SK-N-SH treated with all-trans-retinoic acid at 6 μM for 48 hours (cell line): ENCODE data around the gene CYP2B6.
"Not testable (repeated sequence)": the region's sequence is repeated elsewhere in the genome, so short reads cannot be mapped to it uniquely, and the experiment has no call there.

Source experiments
- ATAC-seq: fragments of 200-7000 bp; cut with Tn5 transposase; 3 replicates; pipeline ENCODE4 v1.9.1; 2020; ENCODE audit warnings: mild to moderate bottlenecking, moderate library complexity
- ARNTL ChIP-seq: fragments of 450-650 bp; formaldehyde crosslinking; IDR thresholded peaks from 2 replicates; pipeline ENCODE4 v1.5.0; 2020; ENCODE audit warnings: low read depth, mild to moderate bottlenecking, moderate library complexity, borderline replicate concordance
- BACH2 ChIP-seq: fragments of 250-450 bp; sonication (Bioruptor Pico); IDR thresholded peaks from 2 replicates; pipeline ENCODE4 v1.9.0; 2021; ENCODE audit warnings: mild to moderate bottlenecking, borderline replicate concordance
- CSDC2 ChIP-seq: fragments of 250-450 bp; sonication (Bioruptor Pico); IDR thresholded peaks from 2 replicates; pipeline ENCODE4 v1.5.0; 2020; ENCODE audit warnings: mild to moderate bottlenecking, moderate library complexity
- ESRRG ChIP-seq: fragments of 250-450 bp; sonication (Bioruptor Pico); IDR thresholded peaks from 2 replicates; pipeline ENCODE4 v1.6.1; 2021; ENCODE audit warnings: mild to moderate bottlenecking
- GLIS3 ChIP-seq: fragments of 250-450 bp; sonication (Bioruptor Pico); IDR thresholded peaks from 2 replicates; pipeline ENCODE4 v1.5.0; 2020; ENCODE audit warnings: mild to moderate bottlenecking, moderate library complexity
- ISL1 ChIP-seq: fragments of 250-450 bp; sonication (Bioruptor Pico); IDR thresholded peaks from 2 replicates; pipeline ENCODE4 v2.1.2; 2022; ENCODE audit warnings: mild to moderate bottlenecking, moderate library complexity
- OSR1 ChIP-seq: fragments of 250-450 bp; sonication (Bioruptor Pico); IDR thresholded peaks from 2 replicates; pipeline ENCODE4 v1.8.0; 2022; ENCODE audit warnings: moderate library complexity, mild to moderate bottlenecking, inconsistent platforms
- PPARA ChIP-seq: fragments of 250-450 bp; sonication (Bioruptor Pico); IDR thresholded peaks from 2 replicates; pipeline ENCODE4 v1.5.0; 2020; ENCODE audit warnings: mild to moderate bottlenecking, borderline replicate concordance
- RARB ChIP-seq: fragments of 250-450 bp; sonication (Bioruptor Pico); IDR thresholded peaks from 2 replicates; pipeline ENCODE4 v1.8.0; 2021; ENCODE audit warnings: mild to moderate bottlenecking, moderate library complexity
- TCF4 ChIP-seq: fragments of 250-450 bp; sonication (Bioruptor Pico); IDR thresholded peaks from 2 replicates; pipeline ENCODE4 v1.8.0; 2021; ENCODE audit warnings: mild to moderate bottlenecking, moderate library complexity, borderline replicate concordance
- TOX ChIP-seq: fragments of 250-450 bp; sonication (Bioruptor Pico); IDR thresholded peaks from 2 replicates; pipeline ENCODE4 v1.8.0; 2021; ENCODE audit warnings: mild to moderate bottlenecking, moderate library complexity, borderline replicate concordance
- ZC3H10 ChIP-seq: fragments of 250-450 bp; sonication (Bioruptor Pico); IDR thresholded peaks from 2 replicates; pipeline ENCODE4 v1.5.1; 2021; ENCODE audit warnings: mild to moderate bottlenecking, moderate library complexity
- ZFP3 ChIP-seq: fragments of 250-450 bp; sonication (Bioruptor Pico); IDR thresholded peaks from 2 replicates; pipeline ENCODE4 v1.5.0; 2020; ENCODE audit warnings: mild to moderate bottlenecking, moderate library complexity
- ZFP30 ChIP-seq: fragments of 450-650 bp; formaldehyde crosslinking; IDR thresholded peaks from 2 replicates; pipeline ENCODE4 v1.5.0; 2022; ENCODE audit warnings: mild to moderate bottlenecking, moderate library complexity
- ZNF565 ChIP-seq: fragments of 450-650 bp; formaldehyde crosslinking; conservative IDR thresholded peaks from 2 replicates; pipeline ENCODE4 v1.5.0; 2020; ENCODE audit warnings: low read depth, mild to moderate bottlenecking, moderate library complexity
- ZNF70 ChIP-seq: fragments of 450-650 bp; formaldehyde crosslinking; IDR thresholded peaks from 2 replicates; pipeline ENCODE4 v1.5.0; 2020; ENCODE audit warnings: mild to moderate bottlenecking, moderate library complexity
- ZNF8 ChIP-seq: fragments of 450-650 bp; formaldehyde crosslinking; IDR thresholded peaks from 2 replicates; pipeline ENCODE4 v1.5.0; 2020; ENCODE audit warnings: mild to moderate bottlenecking, moderate library complexity
- TF ChIP-seq, protein P1 (sequence below): fragments of 250-450 bp; sonication (Bioruptor Pico); IDR thresholded peaks from 2 replicates; pipeline ENCODE4 v1.8.0; 2021; ENCODE audit warnings: low read depth, mild to moderate bottlenecking, moderate library complexity, borderline replicate concordance
- TF ChIP-seq, protein P2 (sequence below): fragments of 250-450 bp; sonication (Bioruptor Pico); IDR thresholded peaks from 2 replicates; pipeline ENCODE4 v1.5.1; 2020; ENCODE audit warnings: low read depth, mild to moderate bottlenecking, moderate library complexity
- TF ChIP-seq, protein P3 (sequence below): fragments of 250-450 bp; sonication (Bioruptor Pico); IDR thresholded peaks from 2 replicates; pipeline ENCODE4 v1.8.0; 2020; ENCODE audit warnings: mild to moderate bottlenecking, moderate library complexity, borderline replicate concordance
- TF ChIP-seq, protein P4 (sequence below): fragments of 250-450 bp; sonication (Bioruptor Pico); IDR thresholded peaks from 2 replicates; pipeline ENCODE4 v1.5.1; 2021; ENCODE audit warnings: mild to moderate bottlenecking, moderate library complexity

Gene CYP2B6

DNA sequence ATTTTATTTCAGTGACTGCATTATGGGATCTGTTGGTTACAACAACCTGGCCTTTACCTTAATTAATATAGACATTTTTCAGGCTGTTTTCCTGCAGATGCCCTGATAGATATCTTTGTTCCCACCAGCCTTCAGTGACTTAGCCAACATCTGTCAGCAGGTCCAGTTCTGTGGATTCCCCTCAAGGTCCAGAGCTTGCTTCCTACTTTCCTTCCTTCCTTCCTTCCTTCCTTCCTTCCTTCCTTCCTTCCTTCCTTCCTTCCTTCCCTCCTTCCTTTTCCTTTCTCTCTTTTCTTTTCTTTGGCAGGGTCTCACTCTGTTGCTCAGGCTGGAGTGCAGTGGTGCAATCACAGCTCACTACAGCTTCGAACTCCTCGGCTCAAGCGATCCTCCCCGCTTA is 14.4 kb upstream of the CYP2B6 start:
- ATAC-seq: no peak
- TF ChIP-seq RARB (CRISPR knock-in tag) (no peak), GLIS3 (CRISPR knock-in tag) (no peak), ZNF8 (no peak), ZC3H10 (no peak), BACH2 (no peak), TCF4 (CRISPR knock-in tag) (no peak), ARNTL (CRISPR knock-in tag) (no peak), PPARA (CRISPR knock-in tag) (no peak), CSDC2 (CRISPR knock-in tag) (no peak)

DNA sequence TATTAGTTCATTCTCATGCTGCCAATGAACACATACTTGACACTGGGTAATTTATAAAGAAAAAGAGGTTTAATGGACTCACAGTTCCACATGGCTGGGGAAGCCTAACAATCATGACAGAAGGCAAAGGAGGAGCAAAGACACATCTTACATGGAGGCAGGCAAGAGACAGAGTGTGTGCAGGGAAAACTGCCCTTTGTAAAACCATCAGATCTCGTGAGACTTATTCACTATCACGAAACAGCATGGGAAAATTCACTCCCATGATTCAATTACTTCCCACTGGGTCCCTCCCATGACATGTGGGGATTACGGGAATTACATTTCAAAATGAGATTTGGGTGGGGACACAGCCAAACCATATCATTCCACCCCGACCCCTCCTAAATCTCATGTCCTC is 11.3 kb upstream of the CYP2B6 start:
- not testable (repeated sequence) for ATAC-seq

DNA sequence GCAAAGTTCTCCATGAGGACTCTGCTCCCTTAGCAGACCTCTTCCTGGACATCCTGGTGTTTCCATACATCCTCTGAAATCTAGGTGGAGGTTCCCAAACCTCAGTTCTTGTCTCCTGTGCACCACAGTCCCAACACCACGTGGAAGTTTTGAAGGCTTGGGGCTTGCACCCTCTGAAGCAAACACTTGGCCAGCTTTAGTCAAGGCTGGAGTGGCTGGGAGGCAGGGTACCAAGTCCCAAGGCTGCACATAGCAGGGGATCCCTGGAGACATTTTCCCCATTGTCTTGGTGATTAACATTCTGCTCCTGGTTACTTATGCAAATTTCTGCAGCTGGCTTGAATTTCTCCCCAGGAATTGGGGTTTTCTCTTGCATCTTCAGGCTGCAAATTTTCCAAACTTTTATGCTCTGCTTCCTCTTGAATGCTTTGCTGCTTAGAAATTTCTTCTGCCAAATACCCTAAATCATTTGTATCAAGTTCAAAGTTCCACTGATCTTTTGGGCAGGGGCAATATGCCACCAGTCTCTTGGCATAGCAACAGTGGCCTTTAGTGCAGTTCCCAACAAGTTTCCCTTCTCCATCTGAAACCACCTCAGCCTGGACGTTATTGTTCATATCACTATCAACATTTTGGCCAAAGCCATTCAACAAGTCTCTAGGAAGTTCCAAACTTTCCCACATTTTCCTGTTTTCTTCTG is 10.2 kb upstream of the CYP2B6 start:
- not testable (repeated sequence) for ATAC-seq

DNA sequence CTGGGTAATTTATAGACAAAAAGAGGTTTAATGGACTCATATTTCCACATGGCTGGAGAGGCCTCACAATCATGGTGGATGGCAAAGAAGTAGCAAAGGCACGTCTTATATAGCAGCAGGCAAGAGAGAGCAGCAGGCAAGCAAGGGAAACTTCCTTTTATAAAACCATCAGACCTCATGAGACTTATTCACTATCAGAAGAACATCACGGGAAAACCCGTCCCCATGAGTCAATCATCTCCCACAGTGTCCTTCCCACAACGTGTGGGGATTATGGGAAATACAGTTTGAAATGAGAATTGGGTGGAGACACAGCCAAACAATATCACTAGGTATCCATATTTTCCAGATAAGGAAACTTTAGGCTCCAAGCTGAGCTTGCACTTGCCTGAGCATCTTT is 9.5 kb upstream of the CYP2B6 start:
- ATAC-seq: no peak
- TF ChIP-seq ZNF70 (CRISPR knock-in tag) (no peak), ZNF8 (no peak), CSDC2 (CRISPR knock-in tag) (no peak), ISL1 (CRISPR knock-in tag) (no peak), RARB (CRISPR knock-in tag) (no peak), ESRRG (CRISPR knock-in tag) (no peak), PPARA (CRISPR knock-in tag) (no peak), OSR1 (CRISPR knock-in tag) (no peak)
- TF ChIP-seq, protein P1, sequence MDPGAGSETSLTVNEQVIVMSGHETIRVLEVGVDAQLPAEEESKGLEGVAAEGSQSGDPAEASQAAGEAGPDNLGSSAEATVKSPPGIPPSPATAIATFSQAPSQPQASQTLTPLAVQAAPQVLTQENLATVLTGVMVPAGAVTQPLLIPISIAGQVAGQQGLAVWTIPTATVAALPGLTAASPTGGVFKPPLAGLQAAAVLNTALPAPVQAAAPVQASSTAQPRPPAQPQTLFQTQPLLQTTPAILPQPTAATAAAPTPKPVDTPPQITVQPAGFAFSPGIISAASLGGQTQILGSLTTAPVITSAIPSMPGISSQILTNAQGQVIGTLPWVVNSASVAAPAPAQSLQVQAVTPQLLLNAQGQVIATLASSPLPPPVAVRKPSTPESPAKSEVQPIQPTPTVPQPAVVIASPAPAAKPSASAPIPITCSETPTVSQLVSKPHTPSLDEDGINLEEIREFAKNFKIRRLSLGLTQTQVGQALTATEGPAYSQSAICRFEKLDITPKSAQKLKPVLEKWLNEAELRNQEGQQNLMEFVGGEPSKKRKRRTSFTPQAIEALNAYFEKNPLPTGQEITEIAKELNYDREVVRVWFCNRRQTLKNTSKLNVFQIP (CRISPR knock-in tag): no peak

DNA sequence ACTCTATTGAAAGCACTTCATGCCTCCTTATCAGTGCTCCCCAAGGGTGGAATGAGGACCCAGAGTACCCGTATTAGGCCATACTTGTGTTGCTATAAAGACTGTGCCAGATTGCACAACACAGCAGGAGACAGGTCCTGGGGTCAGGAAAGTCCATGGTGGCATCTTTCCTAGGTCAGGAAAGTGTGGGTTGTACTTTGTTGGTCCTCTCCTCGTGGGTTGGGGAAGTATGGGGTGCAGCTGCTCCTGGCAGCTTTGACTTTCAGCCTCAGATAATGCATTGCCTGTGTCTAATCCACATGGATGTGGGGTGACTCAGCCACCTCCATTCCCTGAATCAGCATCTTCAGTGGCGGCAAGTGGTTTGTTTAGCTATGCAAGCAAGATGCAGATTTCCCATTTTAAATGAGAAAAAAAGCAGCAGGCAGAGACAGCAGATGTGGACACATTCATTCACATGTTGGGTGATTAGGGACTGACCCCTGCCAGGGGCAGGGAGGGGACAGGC is 8.4 kb upstream of the CYP2B6 start:
- TF ChIP-seq, protein P2, sequence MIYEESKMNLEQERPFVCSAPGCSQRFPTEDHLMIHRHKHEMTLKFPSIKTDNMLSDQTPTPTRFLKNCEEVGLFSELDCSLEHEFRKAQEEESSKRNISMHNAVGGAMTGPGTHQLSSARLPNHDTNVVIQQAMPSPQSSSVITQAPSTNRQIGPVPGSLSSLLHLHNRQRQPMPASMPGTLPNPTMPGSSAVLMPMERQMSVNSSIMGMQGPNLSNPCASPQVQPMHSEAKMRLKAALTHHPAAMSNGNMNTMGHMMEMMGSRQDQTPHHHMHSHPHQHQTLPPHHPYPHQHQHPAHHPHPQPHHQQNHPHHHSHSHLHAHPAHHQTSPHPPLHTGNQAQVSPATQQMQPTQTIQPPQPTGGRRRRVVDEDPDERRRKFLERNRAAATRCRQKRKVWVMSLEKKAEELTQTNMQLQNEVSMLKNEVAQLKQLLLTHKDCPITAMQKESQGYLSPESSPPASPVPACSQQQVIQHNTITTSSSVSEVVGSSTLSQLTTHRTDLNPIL (CRISPR knock-in tag): no peak
- TF ChIP-seq GLIS3 (CRISPR knock-in tag): no peak
- TF ChIP-seq ZFP3 (CRISPR knock-in tag): no peak
- TF ChIP-seq ESRRG (CRISPR knock-in tag): no peak
- no peak for TF ChIP-seq ZC3H10
- TF ChIP-seq BACH2: no peak
- TF ChIP-seq, protein P3, sequence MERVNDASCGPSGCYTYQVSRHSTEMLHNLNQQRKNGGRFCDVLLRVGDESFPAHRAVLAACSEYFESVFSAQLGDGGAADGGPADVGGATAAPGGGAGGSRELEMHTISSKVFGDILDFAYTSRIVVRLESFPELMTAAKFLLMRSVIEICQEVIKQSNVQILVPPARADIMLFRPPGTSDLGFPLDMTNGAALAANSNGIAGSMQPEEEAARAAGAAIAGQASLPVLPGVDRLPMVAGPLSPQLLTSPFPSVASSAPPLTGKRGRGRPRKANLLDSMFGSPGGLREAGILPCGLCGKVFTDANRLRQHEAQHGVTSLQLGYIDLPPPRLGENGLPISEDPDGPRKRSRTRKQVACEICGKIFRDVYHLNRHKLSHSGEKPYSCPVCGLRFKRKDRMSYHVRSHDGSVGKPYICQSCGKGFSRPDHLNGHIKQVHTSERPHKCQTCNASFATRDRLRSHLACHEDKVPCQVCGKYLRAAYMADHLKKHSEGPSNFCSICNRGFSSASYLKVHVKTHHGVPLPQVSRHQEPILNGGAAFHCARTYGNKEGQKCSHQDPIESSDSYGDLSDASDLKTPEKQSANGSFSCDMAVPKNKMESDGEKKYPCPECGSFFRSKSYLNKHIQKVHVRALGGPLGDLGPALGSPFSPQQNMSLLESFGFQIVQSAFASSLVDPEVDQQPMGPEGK (CRISPR knock-in tag): no peak
- no peak for TF ChIP-seq RARB (CRISPR knock-in tag)
- ATAC-seq: no peak

DNA sequence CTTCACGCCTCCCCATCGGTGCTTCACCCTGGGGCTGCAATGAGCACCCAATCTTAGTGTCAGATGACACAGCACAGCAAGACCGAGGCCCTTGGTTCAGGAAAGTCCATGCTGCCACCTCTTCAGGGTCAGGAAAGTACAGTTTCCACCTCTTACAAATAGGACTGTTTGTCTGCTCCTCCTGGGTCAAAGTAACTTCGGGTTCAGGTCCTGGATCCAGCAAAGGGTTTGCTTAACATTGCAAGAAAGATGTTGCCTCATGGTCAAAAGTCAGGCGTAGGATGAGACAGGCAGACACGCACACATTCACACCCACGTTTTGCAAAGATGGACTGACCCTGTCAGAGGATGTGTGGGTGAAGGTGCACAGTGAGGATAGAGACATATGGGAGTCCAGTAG is 1.6 kb upstream of the CYP2B6 start:
- ATAC-seq: no peak
- TF ChIP-seq ZC3H10 (no peak), ZFP30 (no peak), ZNF70 (CRISPR knock-in tag) (no peak), ESRRG (CRISPR knock-in tag) (no peak), ZNF8 (no peak), ISL1 (CRISPR knock-in tag) (no peak), ARNTL (CRISPR knock-in tag) (no peak), BACH2 (no peak), ZNF565 (CRISPR knock-in tag) (no peak), TOX (CRISPR knock-in tag) (no peak), OSR1 (CRISPR knock-in tag) (no peak), PPARA (CRISPR knock-in tag) (no peak), GLIS3 (CRISPR knock-in tag) (no peak)
- TF ChIP-seq, protein P2 (CRISPR knock-in tag): no peak
- TF ChIP-seq, protein P4, sequence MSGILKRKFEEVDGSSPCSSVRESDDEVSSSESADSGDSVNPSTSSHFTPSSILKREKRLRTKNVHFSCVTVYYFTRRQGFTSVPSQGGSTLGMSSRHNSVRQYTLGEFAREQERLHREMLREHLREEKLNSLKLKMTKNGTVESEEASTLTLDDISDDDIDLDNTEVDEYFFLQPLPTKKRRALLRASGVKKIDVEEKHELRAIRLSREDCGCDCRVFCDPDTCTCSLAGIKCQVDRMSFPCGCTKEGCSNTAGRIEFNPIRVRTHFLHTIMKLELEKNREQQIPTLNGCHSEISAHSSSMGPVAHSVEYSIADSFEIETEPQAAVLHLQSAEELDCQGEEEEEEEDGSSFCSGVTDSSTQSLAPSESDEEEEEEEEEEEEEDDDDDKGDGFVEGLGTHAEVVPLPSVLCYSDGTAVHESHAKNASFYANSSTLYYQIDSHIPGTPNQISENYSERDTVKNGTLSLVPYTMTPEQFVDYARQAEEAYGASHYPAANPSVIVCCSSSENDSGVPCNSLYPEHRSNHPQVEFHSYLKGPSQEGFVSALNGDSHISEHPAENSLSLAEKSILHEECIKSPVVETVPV (CRISPR knock-in tag): no peak
- TF ChIP-seq, protein P3 (CRISPR knock-in tag): no peak
